Measurements from ENCODE around the gene SAG.

The SAG gene

DNA sequence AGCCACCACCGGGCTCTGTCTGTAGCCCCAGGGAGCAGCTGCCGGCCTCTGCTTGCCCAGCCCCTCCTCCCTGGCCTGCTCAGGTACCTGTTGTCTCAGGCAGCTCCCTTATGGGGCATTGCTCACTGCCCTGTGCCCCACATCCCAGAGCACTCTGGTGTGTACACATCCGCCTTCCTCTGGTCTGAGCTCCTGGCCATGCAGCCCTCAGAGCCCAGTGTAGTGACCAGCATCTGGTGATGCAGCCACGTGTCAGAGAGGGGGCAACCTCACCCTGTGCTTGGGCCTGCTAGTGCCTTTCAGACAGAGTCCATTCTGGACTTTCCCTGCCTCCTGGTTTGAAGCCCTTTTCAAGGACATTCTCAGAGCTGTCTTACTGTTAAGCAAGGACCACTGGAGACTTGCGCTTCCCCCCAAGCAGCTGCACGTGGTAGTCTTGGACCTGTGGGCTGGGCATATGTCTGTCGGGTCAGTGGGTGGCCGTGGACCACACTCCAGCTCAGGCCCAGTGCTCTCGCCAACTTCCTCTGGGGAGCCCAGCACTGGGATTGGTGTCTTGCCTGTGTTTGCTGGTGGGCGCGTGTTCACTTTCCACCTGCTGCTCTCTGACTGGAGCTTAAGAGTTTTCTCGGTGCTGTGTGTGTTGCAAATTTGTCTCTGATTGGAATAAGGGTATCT lies 77.3 kb downstream of the SAG start:
- no peak for DNase-seq

DNA sequence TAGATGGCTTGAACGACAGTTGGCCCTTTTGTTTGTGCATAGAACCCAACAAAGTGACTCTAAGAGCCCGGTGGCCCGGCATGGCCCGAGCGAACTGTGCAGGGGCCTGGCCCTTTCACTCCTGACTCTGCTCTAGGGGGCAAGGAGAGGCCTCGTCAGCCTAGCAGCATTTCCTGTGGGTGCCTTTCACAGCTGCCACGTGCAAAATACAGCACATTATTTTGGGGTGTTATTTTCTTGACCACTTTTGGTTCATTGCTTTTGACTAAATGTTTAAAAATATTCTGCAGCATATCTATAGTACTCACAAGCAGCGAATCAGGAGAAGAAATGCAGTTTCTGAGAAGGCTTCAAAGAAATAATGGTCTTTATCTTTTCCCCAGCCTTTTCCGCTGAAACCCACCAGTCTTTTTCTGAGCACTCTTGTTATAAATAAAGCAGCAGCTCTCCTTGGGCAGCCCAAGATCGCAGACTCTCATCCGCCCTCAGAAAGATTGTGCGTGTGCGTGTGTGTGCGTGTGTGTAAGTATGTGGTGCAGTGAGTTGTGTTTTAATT lies 78.0 kb downstream of the SAG start:
- DNase-seq = no peak

DNA sequence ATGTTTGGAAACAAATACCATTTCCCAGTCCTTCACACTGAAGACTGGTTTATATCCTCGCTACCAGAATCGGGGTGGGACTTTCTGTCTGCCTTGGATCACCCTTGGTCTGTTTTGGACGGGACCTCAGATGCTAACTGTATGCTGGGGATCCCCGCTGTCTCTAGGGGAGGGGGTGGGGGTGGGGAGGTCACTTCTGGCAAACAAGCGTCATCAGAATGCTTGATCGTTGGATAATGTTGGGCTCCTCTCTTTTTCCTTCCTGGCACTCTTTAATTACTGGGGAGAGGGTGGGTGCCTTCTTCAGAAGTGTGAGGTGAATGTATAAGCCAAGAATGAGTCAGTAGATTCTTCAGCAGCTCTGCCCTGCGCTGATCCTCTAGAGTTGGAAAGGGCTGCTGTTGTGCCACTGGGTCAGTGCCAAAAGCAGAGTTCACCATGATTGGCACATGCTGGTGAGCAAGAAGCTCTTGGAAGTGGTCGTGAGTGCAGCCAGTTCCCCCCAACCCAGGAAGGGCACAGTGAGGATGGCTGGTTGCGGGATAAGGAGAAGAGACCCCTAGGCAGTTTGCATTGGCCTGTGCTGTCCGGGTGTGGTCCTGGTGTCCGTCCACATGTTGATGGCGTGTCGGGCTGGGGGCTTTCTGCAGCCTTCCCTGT lies 78.9 kb downstream of the SAG start:
- DNase-seq = no peak

DNA sequence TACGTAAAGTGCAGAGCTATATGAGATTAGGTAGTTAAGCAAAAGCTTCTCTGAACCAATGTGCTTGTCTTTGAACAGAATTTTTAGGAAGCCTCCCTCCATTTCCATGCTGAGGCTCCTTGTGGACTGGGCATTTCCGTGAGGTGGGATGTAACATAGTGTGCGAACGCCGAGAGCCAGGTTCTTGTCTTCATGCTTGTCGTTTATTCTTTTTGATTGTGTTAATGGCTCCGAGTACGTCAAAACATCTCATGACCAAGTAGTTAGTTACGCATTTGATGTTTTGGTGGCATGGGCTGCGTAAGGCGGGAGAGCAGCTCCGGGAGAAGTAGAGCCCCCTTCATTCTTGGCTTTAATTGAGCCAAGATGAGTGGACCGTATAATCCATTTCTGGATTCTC lies 79.6 kb downstream of the SAG start:
- DNase-seq = no peak

DNA sequence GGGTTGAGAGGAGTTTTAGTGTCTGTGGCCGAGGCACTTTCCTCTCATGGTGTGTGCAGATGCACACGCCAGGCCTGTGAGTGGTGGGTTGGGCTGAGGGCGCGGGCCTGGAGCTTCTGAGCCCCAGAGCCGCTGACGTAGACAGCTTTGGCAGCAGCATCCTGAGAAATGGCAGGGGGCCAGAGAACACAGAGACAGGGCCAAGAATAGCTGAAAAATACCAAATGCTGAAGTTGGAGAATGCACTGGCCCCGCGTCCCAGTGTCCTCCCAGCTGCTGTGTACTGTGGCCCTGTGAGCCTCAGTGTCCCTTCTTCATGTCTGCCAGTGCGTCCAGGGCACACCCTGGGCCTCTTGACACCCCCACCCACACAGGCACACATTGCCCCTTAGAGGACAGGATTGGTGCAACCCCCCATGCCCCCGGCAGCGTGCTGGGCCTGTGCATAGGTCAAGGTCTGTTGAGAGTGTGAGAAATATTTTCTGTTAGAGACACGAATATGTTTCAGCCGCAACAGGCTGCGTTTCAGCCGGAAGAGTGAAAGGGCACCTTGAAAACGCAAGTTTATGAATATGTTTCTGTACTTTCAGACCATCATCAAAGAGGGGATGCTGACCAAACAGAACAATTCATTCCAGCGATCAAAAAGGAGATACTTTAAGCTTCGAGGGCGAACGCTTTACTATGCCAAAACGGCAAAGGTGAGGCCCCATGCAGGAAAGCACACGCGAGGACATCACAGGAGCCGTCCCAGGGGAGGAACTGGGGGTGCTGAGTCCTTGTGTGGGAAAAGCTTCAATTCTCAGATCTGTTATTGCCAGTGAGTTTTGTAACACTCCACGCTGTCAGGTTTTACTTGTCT lies 80.3 kb downstream of the SAG start:
- no peak for DNase-seq

DNA sequence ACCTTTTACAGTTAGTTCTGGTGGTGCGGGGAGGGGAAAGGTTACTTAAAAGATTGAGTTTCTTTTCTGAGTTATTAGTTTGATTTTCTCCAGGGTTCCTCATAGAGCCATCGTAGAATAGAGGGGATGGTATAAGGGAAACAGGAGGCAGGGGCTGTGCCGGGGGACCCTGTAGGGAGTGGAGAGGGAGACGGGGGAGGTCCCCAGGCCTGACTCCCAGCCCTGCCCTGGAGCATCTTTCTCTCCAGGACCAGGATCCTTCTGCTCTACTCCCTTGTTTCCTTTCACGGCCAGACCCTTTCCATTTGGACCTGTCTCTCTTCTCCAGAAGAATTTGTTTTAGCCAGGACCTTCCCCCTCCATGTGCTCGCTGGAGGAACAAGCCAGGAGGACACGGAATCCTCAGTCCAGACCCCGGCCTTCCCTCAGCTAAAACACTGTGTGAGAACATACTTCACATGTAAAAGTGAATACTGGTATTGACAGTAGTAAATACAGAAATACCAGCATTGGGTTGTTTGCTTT lies 82.0 kb downstream of the SAG start:
- DNase-seq = no peak

DNA sequence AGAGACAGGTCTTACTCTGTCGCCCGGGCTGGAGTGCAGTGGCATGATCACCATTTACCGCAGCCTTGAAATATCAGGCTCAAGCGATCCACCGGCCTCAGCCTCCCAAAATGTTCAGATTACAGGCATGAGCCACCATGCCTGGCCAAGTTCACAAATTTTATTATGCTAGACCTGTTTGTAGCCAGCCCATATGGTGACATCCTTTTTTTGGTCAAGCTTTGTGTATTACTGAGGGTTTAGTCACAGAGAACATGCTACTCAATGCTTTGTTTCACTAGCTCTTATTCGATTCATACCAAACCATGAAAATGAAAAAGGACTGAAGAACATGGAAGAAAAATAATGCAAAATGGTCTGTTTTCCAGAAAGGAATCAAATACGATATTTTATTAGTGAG lies 88.1 kb downstream of the SAG start:
- no peak for DNase-seq
